GM19025 (cell line): Measurements from ENCODE around the gene SMPD3.
A peak's percentile ranks its signal among the peaks of the same experiment; 100 is the strongest.
"Not testable (repeated sequence)": the region's sequence is repeated elsewhere in the genome, so short reads cannot be mapped to it uniquely, and the experiment has no call there.

Experiments
- ATAC-seq: cut with Tn5 transposase; IDR thresholded peaks from one replicate; pipeline ENCODE4 v1.9.1; 2021; ENCODE audit warnings: mild to moderate bottlenecking, low read depth, moderate library complexity; ENCODE audit not compliant: unreplicated experiment

The SMPD3 gene

DNA sequence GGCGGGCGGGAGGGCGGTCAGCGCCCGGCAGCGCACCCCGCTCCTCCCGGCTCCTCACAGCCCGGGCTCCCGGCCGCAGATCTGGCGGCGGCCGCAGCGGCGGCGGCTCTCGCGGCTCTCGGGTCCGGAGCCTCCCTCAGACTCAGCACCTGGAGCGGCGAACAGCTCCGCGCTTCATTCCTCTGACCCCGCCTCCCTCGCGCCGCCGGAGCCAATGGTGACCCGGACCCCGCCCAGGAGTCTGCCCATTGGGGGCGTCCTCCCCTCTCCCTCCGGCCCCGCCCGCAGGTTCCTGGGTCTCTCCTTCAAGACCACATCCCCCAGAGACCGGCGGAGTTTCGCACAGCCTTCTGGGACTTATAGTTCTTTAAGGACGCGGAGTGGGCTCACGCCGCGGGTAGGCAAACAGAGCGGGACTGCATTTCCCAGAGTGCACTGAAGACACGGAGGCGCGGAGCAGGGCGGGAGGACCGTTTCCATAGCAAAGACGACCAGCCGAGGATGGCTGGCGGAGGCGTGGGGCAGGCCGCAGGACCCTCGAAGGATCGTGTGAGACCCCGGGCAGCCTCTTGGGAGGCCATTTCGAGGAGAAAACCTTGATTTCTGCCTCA is at the start of gene SMPD3:
Gene SMPD3, minus strand, starts transcription at position 149 of the 611 bp plus-strand sequence. CDS start 76,327 bp downstream, outside the sequence.
- ATAC-seq, result peak; percentile 92

GRCh38 chr16:68496689-68497088 is 48.4 kb upstream of the SMPD3 start:
- no peak for ATAC-seq

- not testable (repeated sequence) for ATAC-seq
Observed at GRCh38 chr16:68494261-68494660, 46.0 kb upstream of the SMPD3 start.

DNA sequence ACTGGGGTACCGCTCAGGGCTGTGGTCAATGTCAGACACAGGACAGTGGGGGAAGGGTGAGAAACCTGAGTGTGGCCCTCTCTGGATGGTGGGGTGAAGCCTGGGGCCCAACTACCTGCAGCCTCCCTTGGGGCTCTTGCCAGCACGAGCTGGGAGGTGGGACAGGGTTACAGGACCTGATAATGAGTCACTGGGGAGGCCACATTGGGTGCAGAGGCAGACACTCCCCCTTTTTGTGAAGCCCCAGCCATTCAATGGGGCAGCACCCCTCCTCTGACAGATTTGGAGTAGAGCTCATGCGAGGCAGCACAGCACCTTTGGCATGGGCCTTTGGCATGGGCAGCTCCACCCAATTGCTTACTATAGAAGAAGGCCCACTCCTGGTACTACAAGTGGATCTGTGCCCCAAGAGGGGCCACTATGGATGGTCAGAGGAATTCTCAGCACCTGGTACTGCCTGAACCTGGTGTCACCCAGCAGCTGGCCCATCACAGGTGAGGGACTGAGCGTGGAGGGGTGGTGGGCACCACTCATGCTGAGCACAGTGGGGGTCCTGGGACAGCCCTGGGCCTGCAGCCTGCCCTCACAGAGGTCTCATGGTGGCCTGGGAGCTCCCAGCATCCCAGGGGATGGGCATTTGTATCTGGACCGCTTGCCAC is 45.2 kb upstream of the SMPD3 start:
- no peak for ATAC-seq

DNA sequence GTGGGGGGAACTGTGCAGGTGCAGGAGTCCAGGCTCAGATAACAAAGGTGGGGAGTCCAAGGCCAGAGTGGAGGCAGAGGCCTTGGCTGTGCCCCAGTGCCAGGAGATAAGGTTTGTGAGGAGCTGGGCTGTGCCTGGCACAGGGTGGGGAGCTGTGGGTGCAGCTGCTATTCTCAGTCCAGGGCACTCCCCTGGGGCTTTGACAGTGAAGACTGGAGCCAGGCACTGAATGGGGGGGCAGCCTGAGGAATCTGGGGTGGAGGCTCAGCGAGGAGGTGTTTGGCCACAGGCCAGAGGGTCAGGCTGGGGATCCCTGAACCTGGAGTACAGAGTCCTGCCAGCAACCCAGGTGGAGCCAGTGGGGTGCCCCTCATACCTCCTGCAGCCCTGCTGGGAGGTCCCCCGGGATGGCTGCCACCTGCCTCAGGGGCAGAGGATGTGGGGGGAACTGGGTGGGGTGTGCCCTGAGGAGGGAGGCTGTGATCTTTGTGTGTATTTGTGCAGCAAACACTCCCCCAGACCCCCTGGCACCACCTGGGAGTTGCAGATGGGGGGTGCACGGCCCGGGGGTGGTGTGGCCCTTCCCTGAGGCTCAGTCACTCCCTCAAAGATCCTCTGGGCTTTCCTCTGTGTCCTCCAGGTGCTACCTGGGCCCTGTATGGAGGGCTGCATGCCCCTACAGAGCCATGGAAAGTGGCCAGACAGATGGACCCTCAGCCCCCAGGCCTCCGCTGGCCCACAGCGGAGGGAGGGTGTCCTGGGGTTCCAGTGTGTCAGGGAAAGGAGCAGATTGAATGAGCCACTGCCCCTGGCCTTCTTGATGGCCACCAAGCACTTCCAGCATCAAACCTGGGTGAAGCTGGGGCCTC is 44.5 kb upstream of the SMPD3 start:
- no peak for ATAC-seq

DNA sequence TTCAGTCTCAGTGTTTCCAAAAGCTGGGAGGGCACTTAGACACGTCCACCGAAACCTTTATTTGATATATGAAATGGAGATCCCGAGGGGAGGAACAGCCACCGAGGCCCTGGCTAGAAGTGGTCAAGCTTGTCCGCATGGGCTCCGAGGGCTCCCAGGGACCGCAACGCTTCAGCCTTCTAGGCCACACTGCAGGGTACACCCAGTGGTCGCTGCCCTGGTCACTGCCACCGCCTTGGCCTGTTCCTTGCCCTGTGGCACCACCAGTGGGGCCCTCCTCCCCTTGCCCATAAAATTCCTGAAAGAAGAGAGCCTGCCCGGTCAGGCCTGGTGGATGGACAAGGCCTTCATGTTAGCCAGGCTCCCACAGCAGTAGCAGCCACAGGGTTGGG is 43.8 kb upstream of the SMPD3 start:
- ATAC-seq, result no peak

- ATAC-seq, result no peak
Observed at GRCh38 chr16:68491576-68491950, 43.3 kb upstream of the SMPD3 start.

GRCh38 chr16:68490829-68491575 is 42.7 kb upstream of the SMPD3 start:
- ATAC-seq, result no peak

- no peak for ATAC-seq
Observed at GRCh38 chr16:68490358-68490757, 42.0 kb upstream of the SMPD3 start.

DNA sequence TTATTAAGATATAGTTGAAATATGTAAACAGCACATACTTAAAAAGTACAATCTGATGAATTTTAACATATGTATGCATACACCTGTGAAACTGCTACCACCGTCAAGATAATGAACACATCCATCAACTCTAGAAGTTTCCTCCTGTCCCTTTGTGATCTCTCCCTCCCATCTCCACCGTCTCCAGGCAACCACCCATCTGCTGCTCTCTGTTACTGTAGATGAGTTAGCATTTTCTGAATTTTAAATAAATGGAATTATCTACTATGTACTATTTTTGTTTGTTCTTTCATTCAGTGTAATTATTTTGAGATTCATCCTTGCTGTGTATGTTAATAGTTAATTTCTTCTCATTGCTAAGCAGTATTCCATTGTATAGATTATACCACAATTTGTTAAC is 40.2 kb upstream of the SMPD3 start:
- ATAC-seq, result no peak

DNA sequence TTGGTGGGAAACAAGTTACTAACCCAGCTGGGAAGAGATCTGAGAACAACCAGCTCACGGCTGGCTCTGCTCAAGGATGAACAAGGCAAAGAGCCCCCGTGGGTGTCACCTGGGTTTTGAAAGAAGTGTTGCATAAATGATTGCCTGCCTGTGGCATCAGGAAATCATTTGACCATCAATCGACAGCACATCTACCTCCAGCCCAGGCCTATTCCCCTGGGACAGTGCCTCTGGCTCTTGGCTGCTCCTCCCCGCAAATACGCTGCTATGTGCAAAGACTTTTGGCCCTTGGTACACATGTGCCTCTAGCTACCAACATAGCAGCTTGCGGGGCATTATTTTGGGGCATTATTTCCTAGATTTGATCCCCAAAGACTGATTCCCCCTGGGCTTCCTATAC is 39.4 kb upstream of the SMPD3 start:
- no peak for ATAC-seq

DNA sequence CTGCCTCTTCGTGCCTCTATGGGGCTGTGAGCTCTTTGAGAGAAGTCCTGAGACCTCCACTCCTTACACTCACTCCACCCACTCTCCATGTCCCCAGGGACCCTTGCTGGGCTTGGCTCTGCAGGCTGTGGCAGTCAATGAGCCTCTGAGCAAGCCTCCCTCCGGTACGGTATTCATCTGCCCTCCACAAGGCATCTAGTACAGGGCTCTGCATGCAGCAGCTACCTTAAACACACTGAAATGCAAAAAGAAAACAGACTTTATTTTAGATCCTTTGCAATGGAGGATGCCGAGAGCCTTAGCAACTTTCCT is 38.9 kb upstream of the SMPD3 start:
- ATAC-seq, result no peak

- no peak for ATAC-seq
Observed at GRCh38 chr16:68486502-68487202, 38.3 kb upstream of the SMPD3 start.

- ATAC-seq, result no peak
Observed at GRCh38 chr16:68481636-68482035, 33.3 kb upstream of the SMPD3 start.

DNA sequence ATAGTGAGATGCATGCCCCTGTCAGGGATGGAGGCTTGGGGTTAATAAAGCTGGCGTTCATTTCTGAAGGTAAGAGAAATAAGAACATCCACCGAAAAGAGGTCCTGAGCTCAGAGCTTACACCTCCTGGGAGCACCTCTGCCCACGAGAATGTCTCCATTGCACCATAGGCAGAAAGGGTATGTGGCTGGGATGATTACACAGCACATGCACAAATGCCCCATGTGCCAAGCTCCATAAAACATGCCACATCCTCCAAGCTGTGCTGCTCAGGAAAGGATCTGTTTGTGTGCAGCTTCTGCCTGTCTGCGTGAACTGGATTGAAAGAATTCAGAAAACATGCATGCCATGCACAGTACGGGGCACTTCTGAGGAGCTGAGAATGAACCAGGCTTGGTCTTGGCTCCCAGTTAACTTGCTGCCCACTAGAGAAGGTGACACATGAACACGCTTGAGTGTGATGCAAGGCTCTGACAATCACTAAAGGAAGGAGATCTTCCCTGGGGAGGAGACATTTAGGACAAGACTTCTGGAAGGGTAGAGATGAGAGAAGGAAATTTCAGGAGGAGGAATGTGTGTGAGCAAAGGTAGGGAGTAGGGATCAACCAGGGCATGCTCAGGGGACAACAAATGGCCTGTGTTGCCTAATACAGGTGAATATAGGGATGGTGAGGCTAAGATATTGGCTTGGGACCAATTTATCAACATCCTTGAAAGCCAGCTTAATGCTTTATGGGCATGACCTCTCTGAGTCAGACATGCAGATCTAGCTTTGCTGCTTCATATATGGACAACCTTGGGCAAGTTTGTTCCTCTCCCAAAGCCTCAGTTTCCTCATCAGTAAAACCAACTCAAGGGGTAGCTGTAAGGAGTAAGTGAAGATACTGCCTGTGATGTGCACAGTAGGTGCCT is 32.0 kb upstream of the SMPD3 start:
- ATAC-seq, result no peak

DNA sequence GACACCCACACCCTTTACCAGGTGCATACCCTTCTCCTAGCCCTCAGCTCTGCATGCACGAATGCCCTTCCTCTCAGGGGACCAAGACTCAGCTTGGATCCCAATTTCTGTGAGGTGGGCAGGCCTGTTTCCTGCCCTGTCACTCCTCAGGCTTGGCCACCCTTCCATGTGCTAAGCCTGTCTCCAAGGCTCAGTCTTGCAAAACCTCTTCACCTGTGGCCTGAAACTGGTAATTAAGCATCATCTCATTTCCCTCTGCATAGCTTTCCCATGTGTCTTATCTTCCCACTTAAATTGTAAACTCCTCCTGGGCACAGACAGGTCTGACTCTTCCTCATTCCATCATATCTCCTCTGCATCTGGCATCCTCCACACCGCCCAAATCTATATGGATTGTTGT is 31.0 kb upstream of the SMPD3 start:
- no peak for ATAC-seq

DNA sequence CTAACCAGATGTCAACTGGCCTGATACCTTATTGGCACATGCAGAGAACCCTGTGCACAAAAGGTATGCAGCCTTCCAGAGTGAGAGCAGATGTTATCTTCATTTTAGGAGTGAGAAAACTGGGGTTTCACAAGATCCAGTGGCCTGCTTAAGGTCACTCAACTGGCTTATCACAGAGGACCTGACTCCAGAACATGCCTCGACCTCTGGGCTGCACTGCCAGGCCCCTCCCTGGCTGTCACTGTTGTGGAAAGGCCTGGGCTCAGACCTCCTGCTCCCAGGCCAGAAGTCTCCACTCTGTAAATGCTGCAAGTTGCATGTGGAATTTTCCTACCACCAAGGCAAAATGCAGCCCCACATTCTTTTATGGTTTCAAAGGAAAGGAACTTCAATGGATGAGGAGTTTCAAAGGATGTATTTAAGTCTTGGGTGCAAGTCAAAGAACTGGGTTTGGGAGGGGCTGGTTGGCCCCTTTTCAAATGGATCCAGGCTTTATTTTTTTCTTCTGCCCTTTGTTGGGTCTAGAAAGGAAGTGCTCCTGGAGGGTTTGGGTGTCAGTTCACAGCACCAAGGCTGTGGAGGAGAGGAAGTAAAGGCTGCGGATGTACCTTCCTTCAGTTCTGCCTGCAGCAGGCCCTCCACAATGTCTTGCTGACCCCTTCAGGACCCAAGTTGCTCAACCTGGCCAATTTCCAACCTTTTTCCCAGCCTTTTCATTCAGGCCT is 30.4 kb upstream of the SMPD3 start:
- no peak for ATAC-seq

GRCh38 chr16:68475071-68475470 is 26.8 kb upstream of the SMPD3 start:
- no peak for ATAC-seq
